Vagina (tissue), 2 donors: ENCODE results near the gene KCTD5. TPM values are rescaled to one million over a fixed set of nuclear protein-coding genes. Genes with fewer than 3 reads are reported as not detected.
A peak's percentile ranks its signal among the peaks of the same experiment; 100 is the strongest.
"Not testable (repeated sequence)": the region's sequence is repeated elsewhere in the genome, so short reads cannot be mapped to it uniquely, and the experiment has no call there.

Experiments used
- DNase-seq, 2 donors: peaks; one replicate each; pipeline ENCODE4 v3.0.0-alpha.2; 2017; ENCODE audit errors: extremely low spot score in 2 of 2
- H3K27ac ChIP-seq: fragments of 200-600 bp; sonication (generic); one replicate; pipeline ENCODE4 v1.5.1; 2019
- H3K27me3 ChIP-seq: fragments of 200-600 bp; sonication (generic); one replicate; pipeline ENCODE4 v1.5.1; 2019
- H3K36me3 ChIP-seq, 2 donors: fragments of 200-600 bp; sonication (generic); one replicate each; pipeline ENCODE4 v1.5.1; 2017 to 2019
- H3K4me1 ChIP-seq: fragments of 200-600 bp; sonication (generic); one replicate; pipeline ENCODE4 v1.5.1; 2019
- H3K4me3 ChIP-seq, 2 donors: fragments of 200-600 bp; sonication (generic); 1 replicate in 1 of 2; 2 replicates in 1 of 2; pipeline ENCODE4 v1.5.1; 2016 to 2019
- H3K9me3 ChIP-seq: fragments of 200-600 bp; sonication (generic); one replicate; pipeline ENCODE4 v1.5.1; 2019
- CTCF ChIP-seq, 3 experiments: fragments of 450-650 bp in 2 of 3; fragments of 200-600 bp in 1 of 3; sonication (generic) in 1 of 3; IDR thresholded peaks; one replicate each; pipeline ENCODE4 v1.5.1; 2017 to 2019; ENCODE audit warnings: antibody characterized with exemption in 3 of 3, mild to moderate bottlenecking in 2 of 3, moderate library complexity in 2 of 3
- POLR2A ChIP-seq, 2 donors: fragments of 450-650 bp; IDR thresholded peaks; one replicate each; pipeline ENCODE4 v1.6.1; 2017; ENCODE audit warnings: antibody characterized with exemption in 2 of 2, mild to moderate bottlenecking in 2 of 2, moderate library complexity in 2 of 2
- POLR2AphosphoS5 ChIP-seq, 2 donors: sonication (generic); formaldehyde crosslinking; IDR thresholded peaks; one replicate each; pipeline ENCODE4 v1.9.0; 2017; ENCODE audit warnings: antibody characterized with exemption in 2 of 2, mild to moderate bottlenecking in 2 of 2, low read depth in 1 of 2; ENCODE audit not compliant: insufficient read depth in 1 of 2
- intact Hi-C: fragments of 100-400 bp; cut with DNase I; formaldehyde crosslinking; loops from one replicate; pipeline ENCODE4 v1.15.1; 2023
- total RNA-seq: library from RNA; depleted of rRNA; stranded (reverse); fragments of >200 nt; gene quantifications from one replicate; pipeline ENCODE4 v1.2.3, GENCODE V29; 2016

The KCTD5 gene
- total RNA-seq, 1 donor from 2014 or later, result 19.4 TPM

- TF ChIP-seq POLR2AphosphoS5 (IDR thresholded peaks at IDR 0.05; ENCODE audit: insufficient read depth in 1 of 2, low read depth in 1 of 2), result no peak
Observed at GRCh38 chr16:2664574-2664982, 17.7 kb upstream of the KCTD5 start.

GRCh38 chr16:2666671-2667070 is 15.7 kb upstream of the KCTD5 start:
- H3K27me3 ChIP-seq, H3K4me3 ChIP-seq, intact Hi-C loops, H3K9me3 ChIP-seq, DNase-seq, H3K27ac ChIP-seq: not testable (repeated sequence)
- H3K36me3 ChIP-seq, result peaks cover 0 to 13% of the 10 kb centered on the region in 2 donors
- H3K4me1 ChIP-seq, result peaks cover 27% of the 10 kb centered on the region

More at GRCh38 chr16:2664574-2664982, 17.7 kb upstream of the KCTD5 start:
- intact Hi-C loops, result no loop called here
- peaks cover 0 to 13% of the 10 kb centered on the region in 2 donors for H3K36me3 ChIP-seq
- H3K4me1 ChIP-seq, result peaks cover 12% of the 10 kb centered on the region
- H3K9me3 ChIP-seq, result no peaks in the 10 kb centered on the region
- H3K27ac ChIP-seq, result peak overlapping the region; percentile 76
- no peak for DNase-seq
- H3K4me3 ChIP-seq, result no peak overlapping the region
- no peaks in the 10 kb centered on the region for H3K27me3 ChIP-seq

GRCh38 chr16:2669587-2669986 is 12.7 kb upstream of the KCTD5 start:
- Histone ChIP-seq H3K4me1 (peaks cover 32% of the 10 kb centered on the region), H3K36me3 (peaks cover 0 to 13% of the 10 kb centered on the region in 2 donors), H3K4me3 (peak overlapping the region in 1 of 2 donors; percentile 22)
- H3K27me3 ChIP-seq, H3K27ac ChIP-seq, intact Hi-C loops, H3K9me3 ChIP-seq, DNase-seq: not testable (repeated sequence)

- TF ChIP-seq POLR2AphosphoS5 (IDR thresholded peaks at IDR 0.05; ENCODE audit: insufficient read depth in 1 of 2, low read depth in 1 of 2) (peak in 1 of 2 donors; percentile 17), CTCF (IDR thresholded peaks at IDR 0.05) (peak in 1 of 3 experiments; percentile 54)
- H3K4me1 ChIP-seq, result peaks cover 32% of the 10 kb centered on the region
- peak overlapping the region in 1 of 2 donors; percentile 22 for H3K4me3 ChIP-seq
- H3K27me3 ChIP-seq, intact Hi-C loops, H3K27ac ChIP-seq, H3K9me3 ChIP-seq, DNase-seq: not testable (repeated sequence)
- H3K36me3 ChIP-seq, result peaks cover 0 to 13% of the 10 kb centered on the region in 2 donors
Observed at GRCh38 chr16:2670017-2670416, 12.3 kb upstream of the KCTD5 start.

GRCh38 chr16:2671193-2671592 is 11.1 kb upstream of the KCTD5 start:
- H3K27ac ChIP-seq, H3K4me3 ChIP-seq, DNase-seq, intact Hi-C loops, H3K27me3 ChIP-seq, H3K9me3 ChIP-seq: not testable (repeated sequence)
- peaks cover 32% of the 10 kb centered on the region for H3K4me1 ChIP-seq
- peaks cover 0 to 13% of the 10 kb centered on the region in 2 donors for H3K36me3 ChIP-seq

GRCh38 chr16:2671741-2672140 is 10.6 kb upstream of the KCTD5 start:
- peaks cover 32% of the 10 kb centered on the region for H3K4me1 ChIP-seq
- H3K27ac ChIP-seq, result peak overlapping the region; percentile 24
- no peaks in the 10 kb centered on the region for H3K9me3 ChIP-seq
- H3K27me3 ChIP-seq, result no peaks in the 10 kb centered on the region
- no peak for DNase-seq
- TF ChIP-seq POLR2A (IDR thresholded peaks at IDR 0.05), result no peak
- no peak for TF ChIP-seq POLR2AphosphoS5 (IDR thresholded peaks at IDR 0.05; ENCODE audit: insufficient read depth in 1 of 2, low read depth in 1 of 2)
- no peak for TF ChIP-seq CTCF (IDR thresholded peaks at IDR 0.05)
- intact Hi-C loops, result no loop called here
- peak overlapping the region in 1 of 2 donors; percentile 64 for H3K4me3 ChIP-seq
- peaks cover 0 to 13% of the 10 kb centered on the region in 2 donors for H3K36me3 ChIP-seq

- Histone ChIP-seq H3K27ac (peak overlapping the region; percentile 72), H3K9me3 (no peaks in the 10 kb centered on the region), H3K27me3 (no peaks in the 10 kb centered on the region), H3K4me3 (peak overlapping the region; percentile 61 to 64), H3K4me1 (peaks cover 32% of the 10 kb centered on the region), H3K36me3 (peaks cover 0 to 7% of the 10 kb centered on the region in 2 donors)
- DNase-seq, result peak in 1 of 2 donors; percentile 94
- TF ChIP-seq POLR2A (IDR thresholded peaks at IDR 0.05), result peak in 1 of 2 donors; percentile 56
- no peak for TF ChIP-seq CTCF (IDR thresholded peaks at IDR 0.05)
- TF ChIP-seq POLR2AphosphoS5 (IDR thresholded peaks at IDR 0.05; ENCODE audit: insufficient read depth in 1 of 2, low read depth in 1 of 2), result peak; percentile 13 to 68
- intact Hi-C loops, result no loop called here
Observed at GRCh38 chr16:2673066-2673999, 9.0 kb upstream of the KCTD5 start.
